Upper lobe of left lung (tissue), 4 donors: Measurements from ENCODE around the gene HNF4A.

Source experiments
- EP300 ChIP-seq, 4 donors: sonication (generic); formaldehyde crosslinking; IDR thresholded peaks; one replicate each; pipeline ENCODE4 v1.5.1; 2017; ENCODE audit warnings: antibody characterized with exemption in 4 of 4, control low read depth in 2 of 4
- POLR2A ChIP-seq, 4 donors: fragments of 450-650 bp; IDR thresholded peaks; one replicate each; pipeline ENCODE4 v1.5.1; 2016 to 2017; ENCODE audit warnings: antibody characterized with exemption in 4 of 4, mild to moderate bottlenecking in 2 of 4
- POLR2AphosphoS5 ChIP-seq, 2 donors: sonication (generic); formaldehyde crosslinking; IDR thresholded peaks; one replicate each; pipeline ENCODE4 v1.5.1; 2017; ENCODE audit warnings: antibody characterized with exemption in 2 of 2
- TF ChIP-seq, protein P1 (sequence below), 6 experiments: fragments of 450-650 bp in 4 of 6; fragments of 200-600 bp in 2 of 6; sonication (generic) in 2 of 6; IDR thresholded peaks; one replicate each; pipeline ENCODE4 v1.5.1; 2016 to 2019; ENCODE audit warnings: antibody characterized with exemption in 6 of 6

- TF ChIP-seq, protein P1, sequence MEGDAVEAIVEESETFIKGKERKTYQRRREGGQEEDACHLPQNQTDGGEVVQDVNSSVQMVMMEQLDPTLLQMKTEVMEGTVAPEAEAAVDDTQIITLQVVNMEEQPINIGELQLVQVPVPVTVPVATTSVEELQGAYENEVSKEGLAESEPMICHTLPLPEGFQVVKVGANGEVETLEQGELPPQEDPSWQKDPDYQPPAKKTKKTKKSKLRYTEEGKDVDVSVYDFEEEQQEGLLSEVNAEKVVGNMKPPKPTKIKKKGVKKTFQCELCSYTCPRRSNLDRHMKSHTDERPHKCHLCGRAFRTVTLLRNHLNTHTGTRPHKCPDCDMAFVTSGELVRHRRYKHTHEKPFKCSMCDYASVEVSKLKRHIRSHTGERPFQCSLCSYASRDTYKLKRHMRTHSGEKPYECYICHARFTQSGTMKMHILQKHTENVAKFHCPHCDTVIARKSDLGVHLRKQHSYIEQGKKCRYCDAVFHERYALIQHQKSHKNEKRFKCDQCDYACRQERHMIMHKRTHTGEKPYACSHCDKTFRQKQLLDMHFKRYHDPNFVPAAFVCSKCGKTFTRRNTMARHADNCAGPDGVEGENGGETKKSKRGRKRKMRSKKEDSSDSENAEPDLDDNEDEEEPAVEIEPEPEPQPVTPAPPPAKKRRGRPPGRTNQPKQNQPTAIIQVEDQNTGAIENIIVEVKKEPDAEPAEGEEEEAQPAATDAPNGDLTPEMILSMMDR (IDR thresholded peaks at IDR 0.05), result no peak
- TF ChIP-seq POLR2A (IDR thresholded peaks at IDR 0.05) (no peak), POLR2AphosphoS5 (IDR thresholded peaks at IDR 0.05) (no peak), EP300 (IDR thresholded peaks at IDR 0.05) (no peak)
Measured at GRCh38 chr20:44479643-44480042, 124.1 kb downstream of the HNF4A start.
